Stimulated activated CD8-positive, alpha-beta memory T cell treated with anti-CD3 and anti-CD28 coated beads, Interleukin-15, amount 100 ng/mL, for 4 hours (primary cell): ENCODE data around the gene IL20.

Experiments used
- DNase-seq, 2 donors: peaks; one replicate each; pipeline ENCODE4 v3.0.0-alpha.2; 2020; ENCODE audit warnings: low read depth in 2 of 2

Gene IL20

DNA sequence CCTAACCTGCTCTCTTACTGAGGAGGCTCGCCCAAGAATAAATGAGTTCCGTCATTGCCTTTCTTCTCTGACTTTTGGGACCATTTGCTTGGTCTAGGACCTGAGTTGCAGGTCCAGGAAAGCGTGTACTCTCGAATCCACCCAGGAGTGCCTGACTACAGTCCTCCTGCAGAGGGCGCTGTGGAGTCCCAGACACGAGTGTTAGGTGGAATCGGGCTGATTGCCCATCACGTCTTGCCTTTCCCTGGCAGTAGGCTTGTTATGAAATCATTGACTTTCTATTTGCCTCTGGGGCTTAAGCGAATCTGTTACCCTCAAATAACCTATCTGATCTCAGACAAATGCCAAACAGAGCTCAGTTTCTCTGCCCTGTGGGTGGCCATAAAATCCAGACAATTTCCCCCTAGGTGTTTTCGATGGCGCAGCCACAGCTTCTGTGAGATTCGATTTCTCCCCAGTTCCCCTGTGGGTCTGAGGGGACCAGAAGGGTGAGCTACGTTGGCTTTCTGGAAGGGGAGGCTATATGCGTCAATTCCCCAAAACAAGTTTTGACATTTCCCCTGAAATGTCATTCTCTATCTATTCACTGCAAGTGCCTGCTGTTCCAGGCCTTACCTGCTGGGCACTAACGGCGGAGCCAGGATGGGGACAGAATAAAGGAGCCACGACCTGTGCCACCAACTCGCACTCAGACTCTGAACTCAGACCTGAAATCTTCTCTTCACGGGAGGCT lies at the start of gene IL20:
TSS of gene IL20 (plus strand) at position 685 of the 733 bp plus-strand sequence. CDS start 230 bp downstream, outside the sequence.
- DNase-seq = peak; percentile 53 to 74

DNA sequence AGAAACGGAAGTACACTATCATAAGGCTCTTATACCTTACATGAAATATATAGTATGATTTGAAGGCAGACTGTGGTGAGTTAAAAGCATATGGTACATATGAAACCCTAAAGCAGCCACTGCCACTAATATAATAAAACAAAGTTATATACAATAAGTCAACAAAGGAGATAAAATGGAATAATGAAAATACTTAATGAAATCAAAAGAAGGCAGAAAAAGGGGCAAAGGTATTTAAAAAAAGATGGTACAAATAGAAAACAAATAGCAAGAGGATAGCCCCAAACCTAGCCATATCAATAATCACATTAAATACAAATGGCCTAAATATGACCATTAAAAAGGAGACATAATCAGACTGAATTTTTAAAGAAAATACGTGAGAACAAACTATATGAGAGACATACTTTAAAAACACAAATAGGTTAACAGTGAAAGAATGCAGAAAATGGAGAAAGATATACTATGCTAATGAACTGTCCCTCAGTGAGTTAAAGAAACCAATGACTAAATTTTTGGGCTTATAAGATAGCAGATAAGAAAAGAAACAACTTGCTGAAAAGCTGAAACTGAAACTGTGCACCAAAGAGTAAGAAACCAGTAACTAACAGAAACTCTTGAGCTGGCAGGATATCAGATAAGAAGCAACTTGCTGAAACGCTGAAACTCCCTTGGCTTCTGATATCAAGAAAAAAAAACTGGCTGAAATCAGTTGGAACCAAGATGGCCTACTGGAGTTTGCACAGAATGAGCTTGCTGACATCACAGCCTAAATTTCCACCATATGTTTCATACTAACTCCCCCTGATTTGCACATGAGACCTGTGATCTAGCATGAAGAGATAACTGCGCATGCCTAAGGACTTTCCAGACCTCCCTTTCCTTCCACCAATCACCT lies 48.8 kb upstream of the IL20 start:
- no peak for DNase-seq

- DNase-seq = no peak
Observed at GRCh38 chr1:206821493-206821892, 43.9 kb upstream of the IL20 start.

GRCh38 chr1:206823727-206824126 lies 41.7 kb upstream of the IL20 start:
- DNase-seq = no peak

GRCh38 chr1:206824331-206824730 lies 41.1 kb upstream of the IL20 start:
- no peak for DNase-seq

DNA sequence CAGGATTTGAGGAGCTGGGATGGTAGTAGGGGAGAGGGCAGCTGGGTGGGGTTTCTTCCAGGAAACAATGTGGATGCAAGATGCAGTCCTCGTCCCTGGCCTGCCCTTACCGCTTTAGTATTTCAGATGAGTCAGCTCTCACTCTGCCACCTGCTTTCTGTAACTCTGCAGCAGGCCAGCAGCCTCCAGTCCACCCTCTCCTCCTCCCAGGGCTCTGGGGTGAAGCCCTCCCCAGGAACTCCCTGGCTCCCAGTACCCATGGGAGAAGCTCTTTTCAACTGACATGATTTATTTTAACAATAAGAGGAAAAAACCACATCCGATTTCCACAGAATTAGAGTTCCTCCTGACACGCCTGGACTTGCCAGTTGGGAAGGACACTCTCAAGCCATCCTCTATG lies 39.0 kb upstream of the IL20 start:
- DNase-seq = no peak

DNA sequence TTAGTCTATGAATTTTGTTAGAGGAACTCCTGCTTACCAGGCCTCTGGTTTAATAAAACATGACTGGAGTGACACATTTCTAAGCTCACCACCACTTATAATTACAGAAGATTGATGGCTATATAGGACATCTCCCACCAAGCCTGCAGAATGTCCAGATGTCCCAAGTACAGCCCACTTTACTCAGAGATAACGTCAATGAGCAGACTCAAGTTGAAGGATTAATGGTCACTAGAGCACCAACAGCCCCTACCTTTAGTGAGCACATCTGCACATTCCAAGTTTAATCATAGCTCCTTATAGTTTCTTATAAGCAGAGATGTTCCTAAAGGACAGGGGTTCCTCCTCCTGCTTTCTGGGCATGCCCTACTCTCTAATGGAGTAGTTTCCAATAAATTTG lies 37.4 kb upstream of the IL20 start:
- DNase-seq = no peak

- no peak for DNase-seq
Observed at GRCh38 chr1:206828765-206829164, 36.7 kb upstream of the IL20 start.

DNA sequence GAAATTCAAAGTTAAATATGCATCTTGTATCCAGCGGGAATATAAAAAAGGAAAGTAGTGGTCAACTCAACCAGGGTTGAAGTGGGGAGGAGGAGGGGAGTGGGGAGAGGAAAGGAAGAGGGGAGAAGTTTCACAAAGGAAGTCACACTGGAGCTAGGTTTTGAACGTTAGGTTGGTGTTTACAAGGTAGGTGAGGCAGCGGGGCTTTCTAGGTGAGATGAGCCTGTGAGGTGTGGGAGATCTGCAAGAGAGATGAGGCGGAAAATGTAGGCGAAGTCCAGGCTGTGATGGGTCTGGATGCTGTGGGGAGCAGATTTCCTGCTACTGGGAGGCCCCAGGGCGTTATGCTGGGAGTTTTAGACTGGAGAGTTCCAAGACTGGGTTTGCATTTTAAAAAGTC lies 36.1 kb upstream of the IL20 start:
- no peak for DNase-seq

- DNase-seq = no peak
Observed at GRCh38 chr1:206829875-206830274, 35.5 kb upstream of the IL20 start.

DNA sequence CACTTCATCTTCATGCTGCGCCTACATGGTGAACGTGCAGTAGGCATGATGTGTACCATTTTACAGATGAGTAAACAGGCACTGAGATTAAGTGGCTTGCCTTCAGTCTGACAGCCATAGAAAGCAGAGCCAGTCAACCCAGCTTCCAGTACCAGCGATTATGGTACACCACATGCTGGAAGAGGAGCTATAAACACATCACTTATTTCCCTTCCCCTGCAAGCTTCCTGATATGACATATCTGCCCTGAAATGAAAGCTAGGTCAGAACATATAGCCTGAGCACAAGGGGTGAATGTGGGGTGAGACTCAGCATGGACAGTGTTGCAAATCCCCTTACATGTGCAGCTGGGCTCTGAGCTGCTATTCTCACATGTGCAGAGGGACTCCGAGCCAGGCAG lies 33.8 kb upstream of the IL20 start:
- no peak for DNase-seq

- no peak for DNase-seq
Observed at GRCh38 chr1:206832352-206832880, 33.0 kb upstream of the IL20 start.

- no peak for DNase-seq
Observed at GRCh38 chr1:206833106-206833680, 32.2 kb upstream of the IL20 start.

DNA sequence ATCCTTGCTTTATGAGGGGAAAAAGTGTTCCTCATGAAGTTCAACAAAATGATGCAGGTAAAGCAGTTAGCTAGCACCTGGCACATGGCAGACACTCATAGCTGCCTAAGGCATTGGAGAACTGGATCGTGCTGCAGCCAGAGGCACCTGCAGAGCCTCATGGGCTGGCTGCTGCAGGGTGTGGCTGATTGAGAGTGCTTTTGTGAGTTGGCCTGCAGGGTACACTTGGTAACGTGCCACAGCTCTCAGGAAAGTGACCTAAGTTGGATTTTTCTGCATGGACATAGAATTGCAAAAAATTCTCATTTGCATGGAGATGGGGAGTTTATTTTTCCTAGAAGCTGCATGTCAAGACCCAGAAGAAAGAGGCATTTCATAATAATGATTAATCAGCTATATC lies 31.6 kb upstream of the IL20 start:
- DNase-seq = no peak

DNA sequence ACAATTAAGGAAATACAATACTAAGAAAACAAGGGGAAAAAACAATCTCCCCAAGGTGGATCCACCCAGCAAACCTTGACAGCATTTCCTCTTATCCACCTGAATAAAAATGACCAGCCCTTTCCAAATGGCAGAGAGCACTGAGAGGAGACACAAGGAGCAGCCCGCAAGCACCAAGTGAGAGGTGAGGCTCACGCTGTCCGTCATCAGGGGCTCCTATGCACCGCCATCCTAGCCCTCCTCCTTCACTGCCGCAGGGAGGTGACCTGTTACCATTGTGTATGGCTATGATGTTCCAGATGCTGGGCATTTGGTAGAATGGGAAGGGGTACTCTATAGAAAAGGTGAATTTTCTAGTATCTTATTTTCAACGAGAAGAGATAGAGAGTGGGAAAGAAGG lies 31.2 kb upstream of the IL20 start:
- DNase-seq = no peak

- DNase-seq = no peak
Observed at GRCh38 chr1:206834711-206835110, 30.7 kb upstream of the IL20 start.

DNA sequence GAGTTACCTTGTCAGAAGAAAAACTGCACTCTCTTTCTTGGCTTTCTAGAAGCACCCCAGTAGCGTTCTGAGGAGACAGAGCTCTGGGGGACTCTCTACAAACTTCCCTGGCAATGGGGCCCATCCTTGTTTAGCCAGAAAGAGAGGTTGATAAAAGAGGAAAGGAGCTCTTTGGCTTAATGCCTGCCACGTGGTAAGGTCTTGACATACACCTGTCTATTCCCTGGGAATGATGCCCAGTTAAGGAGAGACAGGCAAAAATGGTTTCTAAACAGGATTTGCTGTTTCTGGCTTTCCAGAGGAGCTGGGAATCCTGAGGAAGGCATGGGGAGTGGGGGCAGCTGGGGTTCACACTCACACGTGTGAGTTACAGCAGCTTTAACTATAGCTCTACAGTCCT lies 30.2 kb upstream of the IL20 start:
- DNase-seq = no peak

- no peak for DNase-seq
Observed at GRCh38 chr1:206836111-206836510, 29.3 kb upstream of the IL20 start.

GRCh38 chr1:206839006-206839560 lies 26.3 kb upstream of the IL20 start:
- DNase-seq = no peak

- no peak for DNase-seq
Observed at GRCh38 chr1:206839857-206840256, 25.6 kb upstream of the IL20 start.

DNA sequence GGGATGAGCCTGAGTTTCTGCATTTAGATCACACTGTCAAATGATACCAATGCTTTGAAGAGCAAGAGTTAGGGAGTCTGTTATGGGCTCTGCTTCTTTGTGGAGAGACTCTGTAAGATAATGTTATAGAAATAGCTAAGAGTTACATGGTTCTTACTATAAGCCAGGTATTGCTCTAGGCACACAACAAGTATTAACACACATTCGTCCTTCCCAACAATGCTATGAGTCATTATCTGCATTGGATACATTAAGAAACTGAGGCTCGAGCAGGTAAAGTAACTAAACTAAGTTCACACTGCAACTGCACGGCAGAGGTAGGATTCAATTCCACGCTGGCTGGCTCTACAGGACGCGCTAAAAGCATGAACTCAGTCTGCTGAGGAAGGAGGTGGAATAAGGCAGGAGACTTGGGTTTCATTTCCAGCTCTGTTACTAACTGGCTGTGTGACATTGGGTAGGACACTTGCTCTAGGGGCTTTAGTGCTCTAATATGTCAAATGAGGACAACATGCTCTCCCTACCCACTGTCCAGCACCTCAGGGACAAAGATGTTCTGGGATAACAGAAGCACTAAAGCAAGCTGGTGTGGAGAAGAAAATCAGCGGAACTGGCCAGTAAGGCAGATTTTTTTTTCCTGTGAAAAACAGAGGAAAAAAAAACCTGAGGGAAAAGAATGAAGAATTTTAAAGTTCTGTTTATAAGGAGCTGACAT lies 23.7 kb upstream of the IL20 start:
- no peak for DNase-seq

DNA sequence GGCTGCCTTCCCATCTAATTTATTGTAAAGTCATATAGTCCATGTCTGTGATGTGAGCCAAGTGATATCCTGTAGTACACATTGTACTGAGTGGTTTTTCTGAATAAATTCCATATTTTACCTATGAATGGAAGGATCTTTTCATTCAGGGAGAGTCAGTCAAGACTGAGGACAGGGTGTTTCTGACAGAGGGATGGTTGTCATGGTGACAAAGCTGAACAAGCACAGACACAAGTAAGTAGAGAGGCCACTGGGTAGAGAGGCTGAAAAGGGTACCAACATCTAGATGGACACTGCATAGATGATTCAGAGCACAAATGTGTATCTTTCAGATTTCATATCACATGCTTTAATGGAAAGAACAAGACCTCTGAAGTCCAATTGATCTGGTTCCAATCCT lies 22.6 kb upstream of the IL20 start:
- no peak for DNase-seq
